ENCODE measurements around the gene PRKN.
A peak's percentile ranks its signal among the peaks of the same experiment; 100 is the strongest.

The PRKN gene

DNA sequence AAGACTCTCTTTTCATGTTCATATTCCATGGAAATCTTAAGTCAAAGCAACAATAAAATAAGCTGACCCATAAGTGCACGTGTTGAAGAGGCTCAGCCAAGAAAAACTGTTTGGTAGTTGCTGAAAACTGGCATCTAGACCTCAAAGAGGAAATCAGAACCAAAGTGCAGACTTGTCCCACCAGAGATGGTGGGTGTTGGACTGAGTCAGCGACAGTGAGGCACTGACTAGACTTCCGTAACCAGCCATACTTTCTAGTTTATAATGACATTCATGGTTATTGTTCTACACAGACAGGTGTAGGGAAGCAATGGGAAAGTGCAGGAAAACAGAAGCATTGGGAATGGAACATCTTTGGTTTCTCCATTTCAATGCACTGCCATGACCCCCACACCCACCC, 1278.0 kb downstream of the PRKN start:
- TF ChIP-seq, protein P1, sequence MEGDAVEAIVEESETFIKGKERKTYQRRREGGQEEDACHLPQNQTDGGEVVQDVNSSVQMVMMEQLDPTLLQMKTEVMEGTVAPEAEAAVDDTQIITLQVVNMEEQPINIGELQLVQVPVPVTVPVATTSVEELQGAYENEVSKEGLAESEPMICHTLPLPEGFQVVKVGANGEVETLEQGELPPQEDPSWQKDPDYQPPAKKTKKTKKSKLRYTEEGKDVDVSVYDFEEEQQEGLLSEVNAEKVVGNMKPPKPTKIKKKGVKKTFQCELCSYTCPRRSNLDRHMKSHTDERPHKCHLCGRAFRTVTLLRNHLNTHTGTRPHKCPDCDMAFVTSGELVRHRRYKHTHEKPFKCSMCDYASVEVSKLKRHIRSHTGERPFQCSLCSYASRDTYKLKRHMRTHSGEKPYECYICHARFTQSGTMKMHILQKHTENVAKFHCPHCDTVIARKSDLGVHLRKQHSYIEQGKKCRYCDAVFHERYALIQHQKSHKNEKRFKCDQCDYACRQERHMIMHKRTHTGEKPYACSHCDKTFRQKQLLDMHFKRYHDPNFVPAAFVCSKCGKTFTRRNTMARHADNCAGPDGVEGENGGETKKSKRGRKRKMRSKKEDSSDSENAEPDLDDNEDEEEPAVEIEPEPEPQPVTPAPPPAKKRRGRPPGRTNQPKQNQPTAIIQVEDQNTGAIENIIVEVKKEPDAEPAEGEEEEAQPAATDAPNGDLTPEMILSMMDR (IDR thresholded peaks at IDR 0.05), result no peak
- Histone ChIP-seq H3K4me1 (peaks cover 0 to 11% (median 0%) of the 10 kb centered on the region in 4 donors), H3K4me3 (no peak overlapping the region), H3K27ac (no peak overlapping the region), H3K9me3 (no peaks in the 10 kb centered on the region), H3K36me3 (no peaks in the 10 kb centered on the region), H3K27me3 (no peaks in the 10 kb centered on the region)
- no peak for DNase-seq
- intact Hi-C loops (cut with DNase I; ENCODE audit: low total_unique reads), result no loop called here

DNA sequence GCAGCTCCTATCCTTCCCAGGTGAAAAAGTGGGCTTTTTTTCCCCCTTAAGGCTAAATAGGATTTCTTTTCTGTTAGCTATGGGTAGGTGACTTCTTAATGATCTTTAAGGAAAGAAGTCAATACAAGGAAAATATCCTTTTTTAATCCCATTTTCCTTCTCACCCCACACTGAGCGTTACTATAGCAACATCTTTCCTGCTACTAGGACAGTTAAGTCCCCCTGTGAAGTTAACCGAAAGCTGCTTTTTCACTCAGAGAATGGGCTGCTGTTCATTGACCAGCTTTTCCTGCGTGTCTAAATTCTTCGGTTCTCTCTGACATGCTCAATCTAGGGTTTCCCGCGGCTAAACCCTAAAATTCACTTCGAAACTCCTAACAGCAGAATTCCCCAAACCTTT, 1280.6 kb downstream of the PRKN start:
- H3K27ac ChIP-seq, result no peak overlapping the region
- TF ChIP-seq, protein P1 (IDR thresholded peaks at IDR 0.05), result no peak
- no peaks in the 10 kb centered on the region for H3K27me3 ChIP-seq
- intact Hi-C loops (cut with DNase I; ENCODE audit: low total_unique reads), result no loop called here
- no peak for DNase-seq
- no peak overlapping the region for H3K4me3 ChIP-seq
- peaks cover 0 to 11% (median 0%) of the 10 kb centered on the region in 4 donors for H3K4me1 ChIP-seq
- no peaks in the 10 kb centered on the region for H3K36me3 ChIP-seq
- H3K9me3 ChIP-seq, result no peaks in the 10 kb centered on the region

DNA sequence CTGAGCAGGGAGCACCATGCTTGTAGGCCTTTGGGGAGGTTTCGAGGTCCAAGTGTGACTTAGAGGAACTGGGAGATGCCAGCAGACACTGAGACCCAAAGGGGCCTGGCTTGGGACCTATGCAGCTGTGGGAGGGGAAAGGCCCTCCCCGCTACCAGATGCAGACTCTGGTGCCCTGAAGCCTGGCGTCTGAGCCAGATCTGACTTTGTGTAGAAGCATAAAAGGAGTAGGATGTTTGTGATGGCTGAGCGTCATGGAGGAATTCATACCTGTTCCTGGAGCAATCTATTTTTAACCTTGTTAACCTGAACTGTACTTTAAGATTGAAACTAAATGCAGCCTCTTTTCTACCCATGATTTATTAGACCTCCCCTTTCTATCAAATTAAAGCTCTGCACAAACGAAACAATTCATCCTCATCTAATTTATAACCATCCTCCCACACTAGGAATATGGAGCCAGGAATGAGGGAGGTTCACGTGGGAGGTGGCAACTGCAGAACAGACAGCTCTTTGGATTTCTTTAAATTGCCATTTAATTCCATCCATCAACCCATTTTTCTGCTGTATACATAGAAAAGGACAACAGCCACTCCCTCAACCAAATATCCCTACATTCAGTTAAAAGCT, 1281.2 kb downstream of the PRKN start:
- TF ChIP-seq, protein P1 (IDR thresholded peaks at IDR 0.05), result no peak
- H3K4me1 ChIP-seq, result peaks cover 0 to 11% (median 0%) of the 10 kb centered on the region in 4 donors
- DNase-seq, result no peak

GRCh38 chr6:161445021-161445799, 1282.4 kb downstream of the PRKN start:
- Histone ChIP-seq H3K4me3 (no peak overlapping the region), H3K27ac (no peak overlapping the region), H3K36me3 (no peaks in the 10 kb centered on the region), H3K4me1 (peaks cover 0 to 11% (median 0%) of the 10 kb centered on the region in 4 donors), H3K9me3 (no peaks in the 10 kb centered on the region), H3K27me3 (no peaks in the 10 kb centered on the region)
- DNase-seq, result no peak
- TF ChIP-seq, protein P1 (IDR thresholded peaks at IDR 0.05), result no peak
- intact Hi-C loops (cut with DNase I; ENCODE audit: low total_unique reads), result no loop called here

More for the DNA sequence above, 1281.2 kb downstream of the PRKN start:
- Histone ChIP-seq H3K36me3 (no peaks in the 10 kb centered on the region), H3K4me3 (no peak overlapping the region), H3K27me3 (no peaks in the 10 kb centered on the region), H3K9me3 (no peaks in the 10 kb centered on the region), H3K27ac (no peak overlapping the region)
- intact Hi-C loops (cut with DNase I; ENCODE audit: low total_unique reads), result no loop called here

DNA sequence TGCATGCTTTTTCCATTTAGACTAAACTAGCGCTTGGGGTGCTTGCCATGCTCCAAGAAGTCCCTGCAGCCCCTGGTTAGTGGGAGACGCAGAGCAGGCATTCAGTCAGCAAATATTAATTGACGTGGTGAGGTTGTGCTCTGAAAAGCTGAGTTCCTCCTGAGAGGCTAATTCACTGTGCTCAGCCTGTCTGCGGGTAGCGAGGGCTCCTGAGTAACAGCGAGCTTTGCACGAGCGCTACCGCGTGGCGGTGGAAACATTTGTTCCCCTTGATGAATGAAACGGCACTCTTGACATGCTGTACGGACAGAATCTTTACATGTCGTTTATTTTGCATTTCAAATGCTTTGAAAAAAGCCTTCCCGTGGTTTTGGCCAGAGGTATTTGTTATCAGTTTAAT, 1283.1 kb downstream of the PRKN start:
- H3K27me3 ChIP-seq, result no peaks in the 10 kb centered on the region
- no peak overlapping the region for H3K4me3 ChIP-seq
- H3K4me1 ChIP-seq, result peaks cover 0 to 11% (median 0%) of the 10 kb centered on the region in 4 donors
- TF ChIP-seq, protein P1 (IDR thresholded peaks at IDR 0.05), result peak in 1 of 2 experiments; percentile 5
- no peak overlapping the region for H3K27ac ChIP-seq
- intact Hi-C loops (cut with DNase I; ENCODE audit: low total_unique reads), result no loop called here
- no peak for DNase-seq
- H3K36me3 ChIP-seq, result no peaks in the 10 kb centered on the region
- no peaks in the 10 kb centered on the region for H3K9me3 ChIP-seq

Measured in tibial artery (tissue), 4 donors.